GM12878 (cell line): Measurements from ENCODE around the gene ZMYND19.
A peak's percentile ranks its signal among the peaks of the same experiment; 100 is the strongest.

Source experiments
- CTCF ChIP-seq, 3 experiments: IDR thresholded peaks in 2 of 3; conservative IDR thresholded peaks in 1 of 3; 2 replicates each; pipeline ENCODE4 v1.5.1; 2011; ENCODE audit warnings: low read depth in 3 of 3, low read length in 3 of 3, mild to moderate bottlenecking in 3 of 3, control low read depth in 2 of 3, moderate library complexity in 2 of 3, inconsistent platforms in 1 of 3, mixed read lengths in 1 of 3; ENCODE audit not compliant: control insufficient read depth in 2 of 3, insufficient read depth in 1 of 3; ENCODE audit errors: extremely low read depth in 1 of 3
- ETV6 ChIP-seq, 2 experiments: fragments of 450-650 bp in 1 of 2; IDR thresholded peaks in 1 of 2; conservative IDR thresholded peaks in 1 of 2; 2 replicates each; pipeline ENCODE4 v1.6.1; 2014; ENCODE audit warnings: antibody characterized with exemption in 1 of 2, borderline replicate concordance in 1 of 2, low read depth in 1 of 2, mild to moderate bottlenecking in 1 of 2, moderate library complexity in 1 of 2
- PBX3 ChIP-seq: IDR thresholded peaks from 2 replicates; pipeline ENCODE4 v1.6.1; 2011; ENCODE audit warnings: mild to moderate bottlenecking, low read depth, low read length, moderate library complexity; ENCODE audit not compliant: insufficient replicate concordance
- POLR2A ChIP-seq: IDR thresholded peaks from 2 replicates; pipeline ENCODE4 v1.6.1; 2011; ENCODE audit warnings: low read depth, mild to moderate bottlenecking, low read length
- RFX5 ChIP-seq: IDR thresholded peaks from 2 replicates; pipeline ENCODE4 v1.6.1; 2011; ENCODE audit warnings: low read depth, low read length, improper control_type of control experiment
- TAF1 ChIP-seq: IDR thresholded peaks from 2 replicates; pipeline ENCODE4 v1.6.1; 2011; ENCODE audit warnings: mild to moderate bottlenecking, low read depth, low read length, borderline replicate concordance

- TF ChIP-seq CTCF (IDR thresholded peaks at IDR 0.05 in 2 of 3, conservative IDR thresholded peaks at IDR 0.05 in 1 of 3; ENCODE audit: control insufficient read depth in 2 of 3, extremely low read depth in 1 of 3, insufficient read depth in 1 of 3, low read depth in 3 of 3, low read length in 3 of 3) (peak in 2 of 3 experiments; percentile 40 to 43; a peak in 2 of 6 replicates), PBX3 (no peak), TAF1 (no peak), POLR2A (no peak), ETV6 (conservative IDR thresholded peaks at IDR 0.05 in 1 of 2, IDR thresholded peaks at IDR 0.05 in 1 of 2; ENCODE audit: borderline replicate concordance in 1 of 2, low read depth in 1 of 2) (no peak), RFX5 (no peak)
These were observed 30.9 kb upstream of the ZMYND19 start for GRCh38 chr9:137621131-137621757.
